KOPT-K1 (cell line): ENCODE data around the gene PF4V1.

Experiments
- H3K27ac ChIP-seq: fragments of 200-600 bp; sonication (generic); 2 replicates; pipeline ENCODE4 v1.5.1; 2016; ENCODE audit warnings: antibody characterized with exemption, mild to moderate bottlenecking, low read depth, low read length; ENCODE audit not compliant: poor library complexity, severe bottlenecking
- H3K36me3 ChIP-seq: fragments of 200-600 bp; sonication (generic); 2 replicates; pipeline ENCODE4 v1.5.1; 2017; ENCODE audit warnings: antibody characterized with exemption, mild to moderate bottlenecking, low read length, moderate library complexity; ENCODE audit not compliant: insufficient read depth
- H3K9me3 ChIP-seq: fragments of 200-600 bp; sonication (generic); 2 replicates; pipeline ENCODE4 v1.5.1; 2017; ENCODE audit warnings: antibody characterized with exemption, low read length, mild to moderate bottlenecking; ENCODE audit not compliant: insufficient read depth, poor library complexity, severe bottlenecking

The PF4V1 gene

GRCh38 chr4:73839071-73839470 is 14.0 kb upstream of the PF4V1 start:
- Histone ChIP-seq H3K9me3 (no peaks in the 10 kb centered on the region), H3K36me3 (no peaks in the 10 kb centered on the region), H3K27ac (no peak overlapping the region)

- Histone ChIP-seq H3K27ac (no peak overlapping the region), H3K9me3 (no peaks in the 10 kb centered on the region), H3K36me3 (no peaks in the 10 kb centered on the region)
Observed at GRCh38 chr4:73839715-73840114, 13.4 kb upstream of the PF4V1 start.

GRCh38 chr4:73841243-73841925 is 11.7 kb upstream of the PF4V1 start:
- Histone ChIP-seq H3K9me3 (no peaks in the 10 kb centered on the region), H3K27ac (no peak overlapping the region), H3K36me3 (no peaks in the 10 kb centered on the region)

- H3K9me3 ChIP-seq = no peaks in the 10 kb centered on the region
- H3K27ac ChIP-seq = no peak overlapping the region
- no peaks in the 10 kb centered on the region for H3K36me3 ChIP-seq
Observed at GRCh38 chr4:73842696-73843095, 10.4 kb upstream of the PF4V1 start.

- Histone ChIP-seq H3K9me3 (no peaks in the 10 kb centered on the region), H3K36me3 (no peaks in the 10 kb centered on the region), H3K27ac (no peak overlapping the region)
Observed at GRCh38 chr4:73843369-73843768, 9.7 kb upstream of the PF4V1 start.

GRCh38 chr4:73844345-73844744 is 8.8 kb upstream of the PF4V1 start:
- Histone ChIP-seq H3K27ac (no peak overlapping the region), H3K36me3 (no peaks in the 10 kb centered on the region), H3K9me3 (no peaks in the 10 kb centered on the region)

- Histone ChIP-seq H3K9me3 (no peaks in the 10 kb centered on the region), H3K36me3 (no peaks in the 10 kb centered on the region), H3K27ac (no peak overlapping the region)
Observed at GRCh38 chr4:73844806-73845205, 8.3 kb upstream of the PF4V1 start.

GRCh38 chr4:73847526-73848182 is 5.4 kb upstream of the PF4V1 start:
- Histone ChIP-seq H3K27ac (no peak overlapping the region), H3K36me3 (no peaks in the 10 kb centered on the region), H3K9me3 (no peaks in the 10 kb centered on the region)

GRCh38 chr4:73848183-73848777 is 4.8 kb upstream of the PF4V1 start:
- H3K27ac ChIP-seq = no peak overlapping the region
- no peaks in the 10 kb centered on the region for H3K9me3 ChIP-seq
- no peaks in the 10 kb centered on the region for H3K36me3 ChIP-seq

- Histone ChIP-seq H3K9me3 (no peaks in the 10 kb centered on the region), H3K36me3 (no peaks in the 10 kb centered on the region), H3K27ac (no peak overlapping the region)
Observed at GRCh38 chr4:73850261-73850970, 2.7 kb upstream of the PF4V1 start.

GRCh38 chr4:73851293-73851692 is 1.8 kb upstream of the PF4V1 start:
- Histone ChIP-seq H3K27ac (no peak overlapping the region), H3K9me3 (no peaks in the 10 kb centered on the region), H3K36me3 (no peaks in the 10 kb centered on the region)

GRCh38 chr4:73852771-73853170 is 325 bp upstream of the PF4V1 start:
- no peaks in the 10 kb centered on the region for H3K36me3 ChIP-seq
- no peaks in the 10 kb centered on the region for H3K9me3 ChIP-seq
- H3K27ac ChIP-seq = no peak overlapping the region

GRCh38 chr4:73853718-73854473 is 800 bp downstream of the PF4V1 start:
- Histone ChIP-seq H3K9me3 (no peaks in the 10 kb centered on the region), H3K36me3 (no peaks in the 10 kb centered on the region), H3K27ac (no peak overlapping the region)

GRCh38 chr4:73855406-73855805 is 2.3 kb downstream of the PF4V1 start:
- Histone ChIP-seq H3K9me3 (no peaks in the 10 kb centered on the region), H3K27ac (no peak overlapping the region), H3K36me3 (no peaks in the 10 kb centered on the region)

GRCh38 chr4:73856518-73856917 is 3.4 kb downstream of the PF4V1 start:
- Histone ChIP-seq H3K9me3 (no peaks in the 10 kb centered on the region), H3K27ac (no peak overlapping the region), H3K36me3 (no peaks in the 10 kb centered on the region)
